Left renal cortex interstitium (tissue), 4 donors: ENCODE results near the gene JADE2. TPM values are rescaled to one million over a fixed set of nuclear protein-coding genes. Genes with fewer than 3 reads are reported as not detected.

Experiments used
- DNase-seq, 4 donors: peaks; one replicate each; pipeline ENCODE4 v3.0.0-alpha.2; 2013; ENCODE audit warnings: low read depth in 4 of 4, low spot score in 2 of 4, missing footprints in 1 of 4
- polyA plus RNA-seq, 4 donors: library from polyadenylated mRNA; unstranded; fragments of 120-200 nt; gene quantifications; one replicate each; pipeline ENCODE4 v1.2.1, GENCODE V29; 2013; ENCODE audit not compliant: insufficient read length in 4 of 4

JADE2 gene
- polyA plus RNA-seq, 4 donors = 10.4 to 14.2 (median 11.7) TPM

DNA sequence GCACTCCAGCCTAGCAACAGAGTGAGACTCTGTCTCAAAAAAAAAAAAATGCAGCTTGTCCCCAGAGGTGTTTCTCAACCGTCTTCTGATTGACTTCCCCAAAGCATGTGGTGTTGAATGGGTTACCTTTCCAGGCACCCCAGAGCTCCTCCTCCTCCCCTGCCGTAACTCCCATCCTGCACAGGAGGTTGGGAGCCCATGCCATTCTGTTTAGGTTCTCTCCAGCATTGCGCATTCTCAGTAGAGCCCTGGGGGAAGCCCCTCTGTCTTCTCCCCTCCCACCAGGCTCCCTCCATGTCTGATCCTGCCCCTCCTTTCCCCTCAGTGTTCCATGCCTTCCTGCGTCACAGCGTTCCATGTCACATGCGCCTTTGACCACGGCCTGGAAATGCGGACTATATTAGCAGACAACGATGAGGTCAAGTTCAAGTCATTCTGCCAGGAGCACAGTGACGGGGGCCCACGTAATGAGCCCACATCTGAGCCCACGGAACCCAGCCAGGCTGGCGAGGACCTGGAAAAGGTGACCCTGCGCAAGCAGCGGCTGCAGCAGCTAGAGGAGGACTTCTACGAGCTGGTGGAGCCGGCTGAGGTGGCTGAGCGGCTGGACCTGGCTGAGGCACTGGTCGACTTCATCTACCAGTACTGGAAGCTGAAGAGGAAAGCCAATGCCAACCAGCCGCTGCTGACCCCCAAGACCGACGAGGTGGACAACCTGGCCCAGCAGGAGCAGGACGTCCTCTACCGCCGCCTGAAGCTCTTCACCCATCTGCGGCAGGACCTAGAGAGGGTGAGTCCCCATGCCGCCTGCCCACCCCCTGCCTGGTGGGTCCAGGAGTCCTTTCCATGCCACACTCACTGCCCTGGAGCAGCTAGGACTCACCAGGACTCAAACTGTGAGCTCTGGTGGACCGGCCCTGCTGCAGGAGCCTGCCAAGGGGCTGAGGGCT lies 40.6 kb downstream of the JADE2 start:
- no peak for DNase-seq

DNA sequence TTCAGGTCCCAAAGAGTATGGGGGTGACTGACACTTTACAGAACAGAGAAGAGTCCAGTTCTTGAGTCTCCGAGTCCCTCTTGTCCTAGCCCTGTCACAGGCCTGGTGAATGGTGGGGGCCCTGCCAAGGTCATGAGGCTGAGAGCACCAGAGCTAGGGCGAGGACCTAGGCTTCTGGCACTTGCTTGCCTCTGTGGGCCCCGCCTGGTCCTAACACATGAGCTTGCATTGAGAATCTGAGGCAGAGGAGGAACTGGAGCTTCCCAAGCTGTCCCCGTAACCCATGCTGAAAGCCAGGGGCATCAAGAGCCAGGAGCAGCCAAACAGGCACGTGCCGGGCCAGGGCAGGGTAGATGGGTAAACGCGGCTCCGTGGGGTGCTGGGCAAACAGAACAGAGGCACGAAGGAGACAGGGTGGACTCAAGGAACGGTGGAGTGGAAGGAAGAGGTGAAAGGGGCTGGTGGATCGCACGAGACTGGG lies 41.3 kb downstream of the JADE2 start:
- DNase-seq = no peak

- DNase-seq = no peak
Observed at GRCh38 chr5:134567641-134568336, 42.3 kb downstream of the JADE2 start.

DNA sequence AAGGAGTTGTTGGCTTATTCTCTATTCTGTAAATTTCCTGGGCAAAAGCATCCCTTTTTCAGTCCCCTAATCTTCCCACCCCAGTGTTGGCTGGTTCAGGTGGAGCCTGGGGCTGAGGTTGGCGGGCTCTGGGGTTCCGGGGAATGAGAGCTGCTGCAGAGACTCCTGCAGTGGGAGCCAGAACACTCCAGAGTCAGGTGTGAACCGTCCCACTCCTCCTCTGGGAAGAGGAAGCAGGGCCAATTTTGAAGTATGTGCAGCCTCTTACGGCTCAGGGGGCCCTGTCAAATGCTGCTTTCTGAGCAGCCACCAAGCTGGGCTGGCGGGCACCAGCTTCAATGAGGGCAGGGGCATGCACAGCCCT lies 42.8 kb downstream of the JADE2 start:
- DNase-seq = no peak

DNA sequence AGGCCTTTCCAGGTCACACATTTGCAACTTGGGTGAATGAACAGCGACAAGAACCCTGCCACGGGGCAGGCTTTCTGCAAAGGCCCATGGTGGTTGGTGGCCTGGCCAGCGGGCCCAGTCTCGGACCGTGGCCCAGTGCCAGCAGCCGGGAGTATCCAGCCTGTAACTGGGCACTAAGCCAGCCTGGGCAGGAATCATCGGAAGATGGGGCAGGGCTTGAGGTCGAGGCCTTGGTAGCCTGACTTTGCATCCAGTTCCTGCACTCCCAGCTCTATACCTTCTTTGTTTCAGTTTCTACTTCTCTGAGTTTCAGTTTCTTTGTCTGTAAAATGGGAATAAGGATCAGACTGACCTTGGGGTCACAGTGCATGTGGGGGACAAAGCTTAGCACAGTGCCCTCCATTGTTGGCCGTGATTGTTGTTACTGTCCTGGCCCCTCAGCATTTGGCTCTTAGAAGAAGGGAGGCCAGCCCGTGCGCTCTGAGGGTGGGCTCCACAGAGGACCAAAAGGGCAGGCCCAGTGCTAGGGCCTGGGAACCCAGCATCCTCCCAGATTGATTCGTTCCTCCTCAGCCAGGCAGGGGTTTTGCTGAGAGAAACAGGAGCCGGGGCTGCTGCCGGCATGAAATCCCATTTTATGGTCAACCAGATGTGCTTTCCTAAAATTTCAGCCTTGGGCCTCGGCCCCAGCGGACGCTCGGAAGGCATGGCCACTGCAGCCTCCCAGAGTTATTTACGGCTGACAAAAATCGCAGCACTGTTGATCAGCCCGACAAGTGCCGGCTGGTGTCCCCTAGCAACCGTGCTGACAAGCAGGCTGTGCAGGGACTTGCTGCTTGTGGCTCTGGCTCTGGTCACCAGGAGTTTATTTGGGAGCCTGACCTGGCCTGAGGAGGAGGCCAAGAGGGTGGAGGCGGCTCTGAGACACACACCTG lies 43.6 kb downstream of the JADE2 start:
- DNase-seq = peak in 1 of 4 donors; percentile 65

GRCh38 chr5:134569758-134570364 lies 44.4 kb downstream of the JADE2 start:
- no peak for DNase-seq

GRCh38 chr5:134570365-134570758 lies 44.9 kb downstream of the JADE2 start:
- DNase-seq = no peak

- DNase-seq = no peak
Observed at GRCh38 chr5:134570886-134571285, 45.4 kb downstream of the JADE2 start.

DNA sequence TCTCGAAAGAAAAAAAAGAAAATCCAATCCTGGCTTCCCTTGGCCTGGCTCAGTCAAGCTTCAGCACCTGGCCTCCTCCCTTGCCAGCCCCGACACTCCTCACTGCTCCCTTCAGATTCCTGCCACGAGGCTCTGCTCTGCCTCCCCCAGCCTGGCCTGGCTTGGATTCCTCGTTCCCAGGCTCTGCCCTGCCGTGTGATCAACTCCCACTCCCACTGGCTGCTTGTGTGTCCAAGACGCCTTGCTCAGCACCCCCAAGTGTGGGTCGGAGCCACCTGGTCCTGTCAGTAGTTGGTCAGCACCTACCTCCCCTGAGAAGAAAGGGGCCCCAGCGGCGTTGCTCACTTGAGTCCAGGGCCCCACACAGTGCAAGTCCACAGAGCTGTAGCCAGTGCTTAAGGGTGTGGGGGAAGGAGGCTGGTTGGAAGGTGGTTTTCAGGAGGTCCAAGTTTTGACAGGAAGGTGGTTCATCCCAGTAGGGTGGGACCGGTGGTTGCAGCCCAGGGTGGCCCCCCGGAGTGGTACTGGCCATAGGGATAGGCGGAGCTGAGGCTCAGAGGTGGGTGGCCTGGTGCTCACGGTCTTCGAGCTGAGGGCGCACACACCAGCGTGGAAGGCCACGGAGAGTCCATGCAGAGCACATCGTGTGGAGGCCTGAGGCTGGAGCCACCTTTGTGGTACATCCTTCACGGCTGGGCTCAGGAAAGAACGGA lies 46.4 kb downstream of the JADE2 start:
- no peak for DNase-seq

DNA sequence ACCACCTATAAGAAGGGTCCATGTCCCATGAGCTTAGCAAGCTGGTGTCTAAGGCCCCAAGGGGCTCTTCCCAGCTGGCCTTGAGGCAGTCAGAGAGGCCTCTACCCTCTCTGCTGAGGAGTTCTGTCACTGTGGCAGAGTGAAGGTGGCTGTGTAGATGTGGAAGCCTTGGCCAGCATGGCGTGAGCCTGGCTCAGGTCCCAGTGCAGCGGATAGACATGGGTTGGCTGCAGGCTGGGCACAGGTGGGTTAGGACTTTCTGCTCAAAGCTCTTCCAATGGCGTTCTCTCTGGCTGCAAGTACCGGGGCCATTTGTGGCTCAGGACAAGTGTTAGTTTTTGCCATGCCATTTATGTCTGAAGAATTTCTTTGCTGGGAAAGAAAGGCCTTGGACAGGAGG lies 47.3 kb downstream of the JADE2 start:
- DNase-seq = no peak

- DNase-seq = no peak
Observed at GRCh38 chr5:134574521-134574920, 49.1 kb downstream of the JADE2 start.

GRCh38 chr5:134575316-134575715 lies 49.8 kb downstream of the JADE2 start:
- DNase-seq = no peak

DNA sequence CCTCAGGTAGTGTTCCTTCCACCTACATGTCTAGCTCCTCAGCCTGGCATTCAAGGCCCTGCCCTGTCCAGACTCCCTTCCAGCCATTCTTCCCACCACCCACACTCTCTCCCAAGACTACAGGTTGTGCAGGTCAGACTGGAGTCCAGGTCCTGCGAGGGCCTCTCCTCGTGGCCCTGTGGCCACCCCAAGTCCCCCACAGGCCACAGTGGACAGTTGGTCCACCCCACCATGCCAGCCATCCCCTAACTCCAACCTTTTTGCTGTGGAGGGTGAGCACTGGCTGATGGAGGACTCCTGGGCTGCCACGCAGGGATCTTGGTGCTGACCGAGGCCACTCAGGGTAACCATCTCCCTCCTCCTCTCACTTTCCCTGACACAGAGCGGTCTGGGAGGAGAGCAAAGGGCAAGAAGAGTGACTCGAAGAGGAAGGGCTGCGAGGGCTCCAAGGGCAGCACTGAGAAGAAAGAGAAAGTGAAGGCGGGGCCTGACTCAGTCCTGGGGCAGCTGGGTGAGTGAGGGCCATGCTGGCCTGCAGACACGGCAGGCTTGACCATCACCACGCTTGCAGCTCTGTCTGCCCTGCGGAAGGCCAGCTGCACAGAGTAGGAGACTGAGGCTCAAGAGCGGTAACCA lies 51.0 kb downstream of the JADE2 start:
- no peak for DNase-seq

GRCh38 chr5:134577022-134577795 lies 51.7 kb downstream of the JADE2 start:
- no peak for DNase-seq

- peak in 1 of 4 donors; percentile 73 for DNase-seq
Observed at GRCh38 chr5:134577796-134578577, 52.5 kb downstream of the JADE2 start.

DNA sequence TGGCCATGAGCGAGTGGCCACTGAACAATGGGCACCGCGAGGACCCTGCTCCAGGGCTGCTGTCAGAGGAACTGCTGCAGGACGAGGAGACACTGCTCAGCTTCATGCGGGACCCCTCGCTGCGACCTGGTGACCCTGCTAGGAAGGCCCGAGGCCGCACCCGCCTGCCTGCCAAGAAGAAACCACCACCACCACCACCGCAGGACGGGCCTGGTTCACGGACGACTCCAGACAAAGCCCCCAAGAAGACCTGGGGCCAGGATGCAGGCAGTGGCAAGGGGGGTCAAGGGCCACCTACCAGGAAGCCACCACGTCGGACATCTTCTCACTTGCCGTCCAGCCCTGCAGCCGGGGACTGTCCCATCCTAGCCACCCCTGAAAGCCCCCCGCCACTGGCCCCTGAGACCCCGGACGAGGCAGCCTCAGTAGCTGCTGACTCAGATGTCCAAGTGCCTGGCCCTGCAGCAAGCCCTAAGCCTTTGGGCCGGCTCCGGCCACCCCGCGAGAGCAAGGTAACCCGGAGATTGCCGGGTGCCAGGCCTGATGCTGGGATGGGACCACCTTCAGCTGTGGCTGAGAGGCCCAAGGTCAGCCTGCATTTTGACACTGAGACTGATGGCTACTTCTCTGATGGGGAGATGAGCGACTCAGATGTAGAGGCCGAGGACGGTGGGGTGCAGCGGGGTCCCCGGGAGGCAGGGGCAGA lies 53.3 kb downstream of the JADE2 start:
- no peak for DNase-seq

- DNase-seq = no peak
Observed at GRCh38 chr5:134579284-134579771, 53.9 kb downstream of the JADE2 start.
